Neural cell (in vitro differentiated cells): ENCODE results near the gene OTOG. TPM values are rescaled to one million over a fixed set of nuclear protein-coding genes. Genes with fewer than 3 reads are reported as not detected.

Experiments used
- H2AFZ ChIP-seq: fragments of 200-600, 300-800 bp; sonication (generic), shearing (Covaris generic); 2 replicates; pipeline ENCODE4 v1.6.0; 2014; ENCODE audit warnings: low read depth, mild to moderate bottlenecking, antibody characterized with exemption, low read length, moderate library complexity
- H3F3A ChIP-seq: fragments of 200-600 bp; shearing (Covaris generic); 2 replicates; pipeline ENCODE4 v1.6.1; 2016; ENCODE audit warnings: mild to moderate bottlenecking, moderate library complexity, mixed read lengths, antibody characterized with exemption, low read length; ENCODE audit not compliant: insufficient read depth, poor library complexity, severe bottlenecking
- H3K27ac ChIP-seq: fragments of 200-600, 300-800 bp; sonication (generic), shearing (Covaris generic); 2 replicates; pipeline ENCODE4 v1.5.1; 2014; ENCODE audit warnings: mild to moderate bottlenecking, low read length, moderate library complexity
- H3K27me3 ChIP-seq: fragments of 300-800, 200-600 bp; sonication (generic), shearing (Covaris generic); 2 replicates; pipeline ENCODE4 v1.6.0; 2014; ENCODE audit warnings: mild to moderate bottlenecking, low read depth, low read length, moderate library complexity; ENCODE audit not compliant: insufficient read depth
- H3K36me3 ChIP-seq: fragments of 300-800, 200-600 bp; sonication (generic), shearing (Covaris generic); 2 replicates; pipeline ENCODE4 v1.5.1; 2014; ENCODE audit warnings: mild to moderate bottlenecking, antibody characterized with exemption, low read length, moderate library complexity; ENCODE audit not compliant: insufficient read depth
- H3K4me2 ChIP-seq: fragments of 300-800, 200-600 bp; sonication (generic), shearing (Covaris generic); 2 replicates; pipeline ENCODE4 v1.6.0; 2014; ENCODE audit warnings: mild to moderate bottlenecking, low read length
- H3K4me3 ChIP-seq: fragments of 300-800, 200-600 bp; sonication (generic), shearing (Covaris generic); 2 replicates; pipeline ENCODE4 v1.5.1; 2014; ENCODE audit warnings: mild to moderate bottlenecking, low read length, moderate library complexity
- H3K79me2 ChIP-seq: fragments of 200-600 bp; shearing (Covaris generic); replicated peaks from 2 replicates; pipeline ENCODE4 v1.6.0; 2014; ENCODE audit warnings: mild to moderate bottlenecking, low read length, moderate library complexity; ENCODE audit not compliant: insufficient read depth
- H3K9ac ChIP-seq: fragments of 300-800, 200-600 bp; sonication (generic), shearing (Covaris generic); 2 replicates; pipeline ENCODE4 v1.6.1; 2016; ENCODE audit warnings: mild to moderate bottlenecking, low read length, mixed read lengths
- H3K9me2 ChIP-seq: fragments of 200-600 bp; shearing (Covaris generic); 2 replicates; pipeline ENCODE4 v1.6.1; 2016; ENCODE audit warnings: mild to moderate bottlenecking, low read length, mixed read lengths; ENCODE audit not compliant: insufficient read depth
- H3K9me3 ChIP-seq: fragments of 200-600, 300-800 bp; sonication (generic), shearing (Covaris generic); 2 replicates; pipeline ENCODE4 v1.6.1; 2016; ENCODE audit warnings: mild to moderate bottlenecking, mixed run types, low read length, moderate library complexity, mixed read lengths
- H4K20me1 ChIP-seq: fragments of 200-600 bp; shearing (Covaris generic); 2 replicates; pipeline ENCODE4 v1.6.1; 2016; ENCODE audit warnings: mild to moderate bottlenecking, mixed run types; ENCODE audit not compliant: insufficient read depth
- CTCF ChIP-seq: fragments of 450-650 bp; IDR thresholded peaks from 2 replicates; pipeline ENCODE4 v1.5.1; 2014; ENCODE audit warnings: antibody characterized with exemption, mild to moderate bottlenecking, moderate library complexity; ENCODE audit not compliant: poor library complexity, severe bottlenecking
- EP300 ChIP-seq: fragments of 450-650 bp; conservative IDR thresholded peaks from 2 replicates; pipeline ENCODE4 v1.6.1; 2014; ENCODE audit warnings: antibody characterized with exemption, mild to moderate bottlenecking, moderate library complexity; ENCODE audit not compliant: poor library complexity, severe bottlenecking
- EZH2 ChIP-seq: fragments of 200-600, 300-800 bp; shearing (Covaris generic), sonication (generic); IDR thresholded peaks from 2 replicates; pipeline ENCODE4 v1.6.1; 2014; ENCODE audit warnings: antibody characterized with exemption, low read length, borderline replicate concordance, mild to moderate bottlenecking; ENCODE audit not compliant: insufficient read depth, poor library complexity, severe bottlenecking
- MXI1 ChIP-seq: fragments of 450-650 bp; conservative IDR thresholded peaks from 2 replicates; pipeline ENCODE4 v1.6.1; 2014; ENCODE audit warnings: antibody characterized with exemption, mild to moderate bottlenecking; ENCODE audit not compliant: poor library complexity, severe bottlenecking
- POLR2AphosphoS5 ChIP-seq: IDR thresholded peaks from 2 replicates; pipeline ENCODE4 v1.6.1; 2012
- RAD21 ChIP-seq: fragments of 450-650 bp; conservative IDR thresholded peaks from 2 replicates; pipeline ENCODE4 v1.6.1; 2014; ENCODE audit warnings: antibody characterized with exemption, mild to moderate bottlenecking, moderate library complexity
- REST ChIP-seq: IDR thresholded peaks from 2 replicates; pipeline ENCODE4 v1.6.1; 2012; ENCODE audit warnings: borderline replicate concordance
- SMC3 ChIP-seq: fragments of 450-650 bp; conservative IDR thresholded peaks from 2 replicates; pipeline ENCODE4 v1.6.1; 2014; ENCODE audit warnings: antibody characterized with exemption, mild to moderate bottlenecking, moderate library complexity; ENCODE audit not compliant: poor library complexity
- TAF1 ChIP-seq: IDR thresholded peaks from 2 replicates; pipeline ENCODE4 v1.6.1; 2012; ENCODE audit warnings: low read depth
- polyA plus RNA-seq: library from polyadenylated mRNA; depleted of rRNA; stranded (reverse); fragments of >200 nt; gene quantifications from 2 replicates; pipeline ENCODE4 v1.2.3, GENCODE V29; 2014

Gene OTOG
- polyA plus RNA-seq, 1 donor from 2014 or later, result not detected

GRCh38 chr11:17687946-17688670, 141.0 kb downstream of the OTOG start:
- H4K20me1 ChIP-seq, result no peaks in the 10 kb centered on the region
- no peak overlapping the region for H3K27ac ChIP-seq
- no peaks in the 10 kb centered on the region for H3K9me2 ChIP-seq
- no peaks in the 10 kb centered on the region for H3K79me2 ChIP-seq
- H3K4me3 ChIP-seq, result no peak overlapping the region
- H3K9ac ChIP-seq, result no peak overlapping the region
- no peaks in the 10 kb centered on the region for H3K27me3 ChIP-seq
- no peak overlapping the region for H2AFZ ChIP-seq
- H3F3A ChIP-seq, result no peaks in the 10 kb centered on the region
- no peaks in the 10 kb centered on the region for H3K9me3 ChIP-seq
- no peaks in the 10 kb centered on the region for H3K36me3 ChIP-seq
- H3K4me2 ChIP-seq, result no peak overlapping the region
- TF ChIP-seq SMC3, result no peak
- no peak for TF ChIP-seq TAF1
- no peak for TF ChIP-seq RAD21
- no peak for TF ChIP-seq EZH2
- TF ChIP-seq CTCF, result no peak
- no peak for TF ChIP-seq POLR2AphosphoS5
- no peak for TF ChIP-seq MXI1
- TF ChIP-seq REST, result no peak
- TF ChIP-seq EP300, result no peak

GRCh38 chr11:17691550-17691949, 144.5 kb downstream of the OTOG start:
- Histone ChIP-seq H3K27ac (no peak overlapping the region), H3K9ac (no peak overlapping the region), H4K20me1 (no peaks in the 10 kb centered on the region), H2AFZ (no peak overlapping the region), H3F3A (no peaks in the 10 kb centered on the region), H3K4me3 (no peak overlapping the region), H3K4me2 (no peak overlapping the region), H3K79me2 (no peaks in the 10 kb centered on the region), H3K36me3 (no peaks in the 10 kb centered on the region), H3K27me3 (peaks cover 15% of the 10 kb centered on the region), H3K9me3 (no peaks in the 10 kb centered on the region), H3K9me2 (no peaks in the 10 kb centered on the region)
- TF ChIP-seq EP300, result no peak

GRCh38 chr11:17691976-17692375, 144.9 kb downstream of the OTOG start:
- no peak overlapping the region for H3K27ac ChIP-seq
- H3K4me2 ChIP-seq, result no peak overlapping the region
- H3K9ac ChIP-seq, result no peak overlapping the region
- no peak overlapping the region for H3K4me3 ChIP-seq
- no peaks in the 10 kb centered on the region for H3K9me2 ChIP-seq
- TF ChIP-seq MXI1 (no peak), EP300 (no peak), SMC3 (no peak), EZH2 (no peak), RAD21 (no peak), POLR2AphosphoS5 (no peak), REST (no peak), CTCF (no peak), TAF1 (no peak)
- no peaks in the 10 kb centered on the region for H3K36me3 ChIP-seq
- no peaks in the 10 kb centered on the region for H3K79me2 ChIP-seq
- H4K20me1 ChIP-seq, result no peaks in the 10 kb centered on the region
- no peaks in the 10 kb centered on the region for H3F3A ChIP-seq
- no peaks in the 10 kb centered on the region for H3K9me3 ChIP-seq
- H3K27me3 ChIP-seq, result peaks cover 19% of the 10 kb centered on the region
- H2AFZ ChIP-seq, result no peak overlapping the region
